HL-60 (cell line): ENCODE measurements around the gene PITPNC1.
"Not testable (repeated sequence)": the region's sequence is repeated elsewhere in the genome, so short reads cannot be mapped to it uniquely, and the experiment has no call there.

Experiments
- DNase-seq, 2 experiments: peaks; one replicate each; pipeline ENCODE4 v3.0.0-alpha.2; 2010 to 2020; ENCODE audit warnings: low read depth in 1 of 2, low spot score in 1 of 2
- H3K27ac ChIP-seq: fragments of 250-450 bp; sonication (Bioruptor Pico); replicated peaks from 2 replicates; pipeline ENCODE4 v1.5.1; 2020; ENCODE audit warnings: mild to moderate bottlenecking, moderate library complexity
- H3K27me3 ChIP-seq: fragments of 250-450 bp; sonication (Bioruptor Pico); 2 replicates; pipeline ENCODE4 v1.5.1; 2021; ENCODE audit warnings: mild to moderate bottlenecking, moderate library complexity; ENCODE audit not compliant: insufficient read depth, poor library complexity, severe bottlenecking
- H3K4me3 ChIP-seq: replicated peaks from 2 replicates; pipeline ENCODE4 v1.5.1; 2011; ENCODE audit warnings: mild to moderate bottlenecking, control low read depth, low read length; ENCODE audit not compliant: insufficient read depth
- CTCF ChIP-seq: IDR thresholded peaks from one replicate; pipeline ENCODE4 v1.5.1; 2011; ENCODE audit warnings: low read length, control low read depth, inconsistent platforms; ENCODE audit not compliant: insufficient read depth
- GABPA ChIP-seq: IDR thresholded peaks from 2 replicates; pipeline ENCODE4 v1.6.1; 2012; ENCODE audit warnings: low read depth
- POLR2AphosphoS5 ChIP-seq: IDR thresholded peaks from 2 replicates; pipeline ENCODE4 v1.6.1; 2012; ENCODE audit warnings: low read depth
- SPI1 ChIP-seq: IDR thresholded peaks from 2 replicates; pipeline ENCODE4 v1.6.1; 2012; ENCODE audit warnings: low read depth, mild to moderate bottlenecking, borderline replicate concordance
- TF ChIP-seq, protein P1 (sequence below): IDR thresholded peaks from 2 replicates; pipeline ENCODE4 v1.6.1; 2012; ENCODE audit warnings: low read depth; ENCODE audit not compliant: insufficient replicate concordance

PITPNC1 gene

GRCh38 chr17:67427424-67427823 is 50.3 kb downstream of the PITPNC1 start:
- Histone ChIP-seq H3K27ac (no peak overlapping the region), H3K27me3 (no peaks in the 10 kb centered on the region), H3K4me3 (no peak overlapping the region)
- TF ChIP-seq SPI1: no peak
- TF ChIP-seq, protein P1, sequence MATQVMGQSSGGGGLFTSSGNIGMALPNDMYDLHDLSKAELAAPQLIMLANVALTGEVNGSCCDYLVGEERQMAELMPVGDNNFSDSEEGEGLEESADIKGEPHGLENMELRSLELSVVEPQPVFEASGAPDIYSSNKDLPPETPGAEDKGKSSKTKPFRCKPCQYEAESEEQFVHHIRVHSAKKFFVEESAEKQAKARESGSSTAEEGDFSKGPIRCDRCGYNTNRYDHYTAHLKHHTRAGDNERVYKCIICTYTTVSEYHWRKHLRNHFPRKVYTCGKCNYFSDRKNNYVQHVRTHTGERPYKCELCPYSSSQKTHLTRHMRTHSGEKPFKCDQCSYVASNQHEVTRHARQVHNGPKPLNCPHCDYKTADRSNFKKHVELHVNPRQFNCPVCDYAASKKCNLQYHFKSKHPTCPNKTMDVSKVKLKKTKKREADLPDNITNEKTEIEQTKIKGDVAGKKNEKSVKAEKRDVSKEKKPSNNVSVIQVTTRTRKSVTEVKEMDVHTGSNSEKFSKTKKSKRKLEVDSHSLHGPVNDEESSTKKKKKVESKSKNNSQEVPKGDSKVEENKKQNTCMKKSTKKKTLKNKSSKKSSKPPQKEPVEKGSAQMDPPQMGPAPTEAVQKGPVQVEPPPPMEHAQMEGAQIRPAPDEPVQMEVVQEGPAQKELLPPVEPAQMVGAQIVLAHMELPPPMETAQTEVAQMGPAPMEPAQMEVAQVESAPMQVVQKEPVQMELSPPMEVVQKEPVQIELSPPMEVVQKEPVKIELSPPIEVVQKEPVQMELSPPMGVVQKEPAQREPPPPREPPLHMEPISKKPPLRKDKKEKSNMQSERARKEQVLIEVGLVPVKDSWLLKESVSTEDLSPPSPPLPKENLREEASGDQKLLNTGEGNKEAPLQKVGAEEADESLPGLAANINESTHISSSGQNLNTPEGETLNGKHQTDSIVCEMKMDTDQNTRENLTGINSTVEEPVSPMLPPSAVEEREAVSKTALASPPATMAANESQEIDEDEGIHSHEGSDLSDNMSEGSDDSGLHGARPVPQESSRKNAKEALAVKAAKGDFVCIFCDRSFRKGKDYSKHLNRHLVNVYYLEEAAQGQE: no peak
- no peak for TF ChIP-seq POLR2AphosphoS5
- no peak for TF ChIP-seq GABPA
- TF ChIP-seq CTCF: no peak
- no peak for DNase-seq

DNA sequence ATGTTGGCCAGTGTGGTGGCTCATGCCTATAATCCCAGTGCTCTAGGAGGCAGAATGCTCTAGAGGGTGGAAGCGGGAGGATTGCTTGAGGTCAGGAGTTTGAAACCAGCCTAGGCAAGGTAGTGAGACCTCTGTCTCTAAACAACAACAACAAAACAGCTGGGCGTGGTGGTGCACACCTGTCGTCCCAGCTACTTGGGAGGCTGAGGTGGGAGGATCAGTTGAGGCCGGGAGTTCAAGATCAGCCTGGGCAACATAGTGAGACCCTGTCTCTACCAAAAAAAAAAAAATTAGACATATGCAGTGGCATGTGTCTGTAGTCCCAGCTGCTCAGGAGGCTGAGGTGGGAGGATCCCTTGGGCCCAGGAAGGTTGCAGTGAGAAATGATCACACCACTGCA is 53.4 kb downstream of the PITPNC1 start:
- not testable (repeated sequence) for H3K27ac ChIP-seq

GRCh38 chr17:67431249-67432015 is 54.4 kb downstream of the PITPNC1 start:
- Histone ChIP-seq H3K27me3 (no peaks in the 10 kb centered on the region), H3K27ac (no peak overlapping the region), H3K4me3 (no peak overlapping the region)
- TF ChIP-seq GABPA (no peak), POLR2AphosphoS5 (no peak), CTCF (no peak), SPI1 (no peak)
- TF ChIP-seq, protein P1: no peak
- no peak for DNase-seq

More for the DNA sequence above, 53.4 kb downstream of the PITPNC1 start:
- H3K27me3 ChIP-seq, H3K4me3 ChIP-seq, DNase-seq: not testable (repeated sequence)

DNA sequence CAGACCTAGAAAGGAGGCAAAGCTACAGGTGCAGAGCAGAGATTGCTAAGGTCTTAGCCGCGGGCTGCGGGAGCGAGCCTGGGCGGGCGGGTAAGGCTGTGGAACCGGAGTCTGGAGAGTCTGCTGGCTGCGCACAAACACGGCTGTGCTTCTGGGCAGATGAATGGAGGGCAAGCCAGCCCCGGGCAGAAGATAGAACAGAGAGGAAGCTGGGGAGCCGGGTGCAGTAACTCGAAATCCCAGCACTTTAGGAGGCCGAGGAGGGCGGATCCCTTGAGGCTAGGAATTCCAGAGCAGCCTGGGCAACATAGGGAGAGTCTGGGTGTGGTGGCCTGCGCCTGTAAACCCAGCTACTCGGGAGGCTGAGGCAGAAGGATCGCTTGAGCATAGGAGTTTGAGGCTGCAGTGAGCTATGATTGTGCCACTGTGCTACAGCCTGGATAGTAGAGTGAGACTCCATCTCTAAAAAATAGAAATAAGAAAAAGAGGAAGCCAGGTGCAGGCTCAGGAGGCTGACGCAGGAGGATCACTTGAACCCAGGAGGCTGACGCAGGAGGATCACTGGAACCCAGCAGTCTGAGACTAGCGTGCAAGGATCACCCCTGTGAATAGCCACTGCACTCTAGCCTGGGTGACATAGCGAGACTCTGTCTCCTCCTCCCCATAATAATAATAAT is 56.3 kb downstream of the PITPNC1 start:
- Histone ChIP-seq H3K27ac (peak overlapping the region; percentile 5; the same call in 1 of the 2 replicates), H3K27me3 (no peaks in the 10 kb centered on the region), H3K4me3 (no peak overlapping the region)
- TF ChIP-seq POLR2AphosphoS5 (no peak), SPI1 (peak; percentile 76), GABPA (no peak), CTCF (no peak)
- TF ChIP-seq, protein P1: no peak
- DNase-seq: peak in 1 of 2 experiments; percentile 55
